GM18909 (cell line): ENCODE measurements around the gene ARHGAP33.

Experiments
- ATAC-seq: cut with Tn5 transposase; IDR thresholded peaks from one replicate; pipeline ENCODE4 v1.9.1; 2021; ENCODE audit warnings: mild to moderate bottlenecking; ENCODE audit not compliant: unreplicated experiment, poor library complexity

ARHGAP33 gene

GRCh38 chr19:35776102-35776788 lies 881 bp downstream of the ARHGAP33 start:
- no peak for ATAC-seq

GRCh38 chr19:35777086-35777841 lies 1.9 kb downstream of the ARHGAP33 start:
- no peak for ATAC-seq

GRCh38 chr19:35777961-35778360 lies 2.6 kb downstream of the ARHGAP33 start:
- ATAC-seq: no peak

- no peak for ATAC-seq
Observed at GRCh38 chr19:35779033-35779432, 3.7 kb downstream of the ARHGAP33 start.

GRCh38 chr19:35780058-35780457 lies 4.7 kb downstream of the ARHGAP33 start:
- no peak for ATAC-seq

GRCh38 chr19:35780717-35781116 lies 5.4 kb downstream of the ARHGAP33 start:
- ATAC-seq: no peak

- ATAC-seq: no peak
Observed at GRCh38 chr19:35781650-35782049, 6.3 kb downstream of the ARHGAP33 start.

- no peak for ATAC-seq
Observed at GRCh38 chr19:35782589-35782988, 7.2 kb downstream of the ARHGAP33 start.

GRCh38 chr19:35783469-35784434 lies 8.4 kb downstream of the ARHGAP33 start:
- no peak for ATAC-seq

GRCh38 chr19:35784503-35785338 lies 9.4 kb downstream of the ARHGAP33 start:
- ATAC-seq: no peak

- ATAC-seq: no peak
Observed at GRCh38 chr19:35785339-35785627, 9.9 kb downstream of the ARHGAP33 start.

GRCh38 chr19:35786299-35787160 lies 11.2 kb downstream of the ARHGAP33 start:
- ATAC-seq: no peak

GRCh38 chr19:35787227-35787799 lies 11.9 kb downstream of the ARHGAP33 start:
- ATAC-seq: no peak

GRCh38 chr19:35788205-35788960 lies 13.0 kb downstream of the ARHGAP33 start:
- no peak for ATAC-seq

GRCh38 chr19:35789195-35789977 lies 14.0 kb downstream of the ARHGAP33 start:
- no peak for ATAC-seq

GRCh38 chr19:35789978-35790944 lies 14.9 kb downstream of the ARHGAP33 start:
- no peak for ATAC-seq
